Fibroblast of lung (primary cell): ENCODE data around the gene RBL2. TPM values are rescaled to one million over a fixed set of nuclear protein-coding genes. Genes with fewer than 3 reads are reported as not detected.

Source experiments
- DNase-seq, 2 donors: peaks; one replicate each; pipeline versions ENCODE4 v3.0.0 to v3.0.0-alpha.2; 2010; ENCODE audit warnings: low read depth in 2 of 2
- H2AFZ ChIP-seq: 2 replicates; pipeline ENCODE4 v1.5.1; 2012; ENCODE audit warnings: low read length, control low read depth, inconsistent platforms
- H3K27ac ChIP-seq: 2 replicates; pipeline ENCODE4 v1.5.1; 2011; ENCODE audit warnings: low read length, control low read depth; ENCODE audit not compliant: insufficient read depth
- H3K27me3 ChIP-seq: 2 replicates; pipeline ENCODE4 v1.5.1; 2011; ENCODE audit warnings: mild to moderate bottlenecking, low read length; ENCODE audit not compliant: control insufficient read depth, insufficient read depth
- H3K36me3 ChIP-seq: 2 replicates; pipeline ENCODE4 v1.5.1; 2011; ENCODE audit warnings: low read length; ENCODE audit not compliant: control insufficient read depth, insufficient read depth
- H3K4me1 ChIP-seq: 2 replicates; pipeline ENCODE4 v1.5.1; 2011; ENCODE audit warnings: low read length; ENCODE audit not compliant: control insufficient read depth, insufficient read depth; ENCODE audit errors: extremely low read depth
- H3K4me2 ChIP-seq: 2 replicates; pipeline ENCODE4 v1.5.1; 2011; ENCODE audit warnings: low read length, control low read depth; ENCODE audit not compliant: insufficient read depth; ENCODE audit errors: extremely low read depth
- H3K4me3 ChIP-seq, 4 experiments: fragments of 200-600 bp in 1 of 4; sonication (generic) in 1 of 4; replicated peaks in 1 of 4; 2 replicates each; pipeline ENCODE4 v1.5.1; 2011 to 2016; ENCODE audit warnings: low read length in 4 of 4, low read depth in 3 of 4, mild to moderate bottlenecking in 3 of 4, control low read depth in 2 of 4, inconsistent platforms in 1 of 4, mixed read lengths in 1 of 4; ENCODE audit not compliant: insufficient read depth in 1 of 4; ENCODE audit errors: control extremely low read depth in 1 of 4
- H3K79me2 ChIP-seq: 2 replicates; pipeline ENCODE4 v1.5.1; 2012; ENCODE audit warnings: mild to moderate bottlenecking, low read length, inconsistent platforms; ENCODE audit not compliant: control insufficient read depth, insufficient read depth
- H3K9ac ChIP-seq: 2 replicates; pipeline ENCODE4 v1.5.1; 2011; ENCODE audit warnings: mild to moderate bottlenecking, low read length, control low read depth; ENCODE audit not compliant: insufficient read depth
- H3K9me3 ChIP-seq: 2 replicates; pipeline ENCODE4 v1.5.1; 2012; ENCODE audit warnings: low read depth, low read length; ENCODE audit not compliant: control insufficient read depth, insufficient read depth
- H4K20me1 ChIP-seq: 2 replicates; pipeline ENCODE4 v1.5.1; 2011; ENCODE audit warnings: low read length; ENCODE audit not compliant: control insufficient read depth, insufficient read depth; ENCODE audit errors: extremely low read depth
- EZH2 ChIP-seq: IDR thresholded peaks from 2 replicates; pipeline ENCODE4 v1.5.1; 2012; ENCODE audit warnings: low read length, control low read depth, mild to moderate bottlenecking; ENCODE audit errors: missing control alignments
- polyA plus RNA-seq, 2 donors: library from polyadenylated mRNA; depleted of rRNA in 1 of 2; stranded (reverse) in 1 of 2; unstranded in 1 of 2; fragments of >200 nt; gene quantifications; 2 replicates each; pipeline ENCODE4 v1.2.1, GENCODE V29; 2011 to 2012; ENCODE audit warnings: missing spikeins in 1 of 2
- total RNA-seq: library from RNA; depleted of rRNA; stranded (reverse); fragments of >200 nt; gene quantifications from 2 replicates; pipeline ENCODE4 v1.2.1, GENCODE V29; 2014
- TF ChIP-seq, protein P1 (sequence below), 2 donors: IDR thresholded peaks in 1 of 2; conservative IDR thresholded peaks in 1 of 2; 1 replicate in 1 of 2; 2 replicates in 1 of 2; pipeline ENCODE4 v1.5.1; 2011 to 2012; ENCODE audit warnings: low read length in 2 of 2, control low read depth in 1 of 2, inconsistent platforms in 1 of 2, low read depth in 1 of 2, mild to moderate bottlenecking in 1 of 2

RBL2 gene
- total and polyA plus RNA-seq, 2 donors (not counting 1 experiment from before 2014, with no cell fraction given) = 47.7 to 48.2 TPM

DNA sequence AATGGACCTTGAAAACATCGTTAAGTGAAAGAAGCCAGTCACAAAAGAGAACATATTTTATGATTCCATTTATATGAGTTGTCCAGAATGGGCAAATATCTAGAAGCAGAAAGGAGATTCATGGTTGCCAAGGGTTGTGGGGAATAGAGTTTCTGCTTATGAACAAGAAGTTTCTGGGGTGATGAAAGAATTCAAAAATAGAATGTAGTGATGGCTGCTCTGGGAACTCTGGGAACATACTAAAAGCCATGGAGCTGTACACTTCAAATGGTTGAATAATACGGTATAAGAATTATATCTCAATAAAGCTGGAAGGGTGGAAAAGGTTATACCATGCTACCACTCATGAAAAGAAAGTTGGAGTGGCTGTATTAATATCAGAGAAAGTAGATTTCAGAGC lies 50.3 kb downstream of the RBL2 start:
- Histone ChIP-seq H3K36me3 (no peaks in the 10 kb centered on the region), H3K79me2 (no peaks in the 10 kb centered on the region), H3K4me2 (no peak overlapping the region), H3K27ac (no peak overlapping the region), H3K9me3 (no peaks in the 10 kb centered on the region), H4K20me1 (no peaks in the 10 kb centered on the region), H2AFZ (no peak overlapping the region), H3K9ac (no peak overlapping the region), H3K27me3 (no peaks in the 10 kb centered on the region), H3K4me1 (no peaks in the 10 kb centered on the region), H3K4me3 (no peak overlapping the region)
- DNase-seq = no peak
- TF ChIP-seq EZH2 = no peak
- TF ChIP-seq, protein P1, sequence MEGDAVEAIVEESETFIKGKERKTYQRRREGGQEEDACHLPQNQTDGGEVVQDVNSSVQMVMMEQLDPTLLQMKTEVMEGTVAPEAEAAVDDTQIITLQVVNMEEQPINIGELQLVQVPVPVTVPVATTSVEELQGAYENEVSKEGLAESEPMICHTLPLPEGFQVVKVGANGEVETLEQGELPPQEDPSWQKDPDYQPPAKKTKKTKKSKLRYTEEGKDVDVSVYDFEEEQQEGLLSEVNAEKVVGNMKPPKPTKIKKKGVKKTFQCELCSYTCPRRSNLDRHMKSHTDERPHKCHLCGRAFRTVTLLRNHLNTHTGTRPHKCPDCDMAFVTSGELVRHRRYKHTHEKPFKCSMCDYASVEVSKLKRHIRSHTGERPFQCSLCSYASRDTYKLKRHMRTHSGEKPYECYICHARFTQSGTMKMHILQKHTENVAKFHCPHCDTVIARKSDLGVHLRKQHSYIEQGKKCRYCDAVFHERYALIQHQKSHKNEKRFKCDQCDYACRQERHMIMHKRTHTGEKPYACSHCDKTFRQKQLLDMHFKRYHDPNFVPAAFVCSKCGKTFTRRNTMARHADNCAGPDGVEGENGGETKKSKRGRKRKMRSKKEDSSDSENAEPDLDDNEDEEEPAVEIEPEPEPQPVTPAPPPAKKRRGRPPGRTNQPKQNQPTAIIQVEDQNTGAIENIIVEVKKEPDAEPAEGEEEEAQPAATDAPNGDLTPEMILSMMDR (conservative IDR thresholded peaks at IDR 0.05 in 1 of 2, IDR thresholded peaks at IDR 0.05 in 1 of 2; ENCODE audit: low read depth in 1 of 2, low read length in 2 of 2) = no peak

DNA sequence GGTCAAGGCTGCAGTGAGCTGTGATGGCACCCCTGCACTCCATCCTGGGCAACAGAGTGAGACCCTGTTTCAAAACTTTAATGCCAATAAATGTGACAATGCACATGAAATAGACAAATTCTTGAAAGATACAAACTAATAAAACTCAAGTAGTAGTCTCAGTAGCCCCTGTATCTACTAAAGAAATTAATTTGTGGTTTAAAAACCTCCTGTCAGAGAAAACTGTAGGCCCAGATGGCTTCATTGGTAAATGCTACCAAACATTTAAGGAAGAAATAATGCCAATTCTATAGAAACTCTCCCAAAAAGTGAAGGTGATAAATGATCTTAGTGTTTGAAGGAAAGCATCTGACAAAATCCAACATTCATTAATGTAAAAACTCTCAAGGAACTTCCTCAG lies 52.0 kb downstream of the RBL2 start:
- Histone ChIP-seq H3K9me3 (no peaks in the 10 kb centered on the region), H3K9ac (no peak overlapping the region), H2AFZ (no peak overlapping the region), H3K4me3 (no peak overlapping the region), H3K79me2 (no peaks in the 10 kb centered on the region), H3K4me2 (no peak overlapping the region), H3K27me3 (no peaks in the 10 kb centered on the region), H4K20me1 (no peaks in the 10 kb centered on the region), H3K36me3 (peaks cover 4% of the 10 kb centered on the region), H3K27ac (no peak overlapping the region), H3K4me1 (no peaks in the 10 kb centered on the region)
- no peak for DNase-seq
- TF ChIP-seq, protein P1 (conservative IDR thresholded peaks at IDR 0.05 in 1 of 2, IDR thresholded peaks at IDR 0.05 in 1 of 2; ENCODE audit: low read depth in 1 of 2, low read length in 2 of 2) = no peak
- no peak for TF ChIP-seq EZH2

DNA sequence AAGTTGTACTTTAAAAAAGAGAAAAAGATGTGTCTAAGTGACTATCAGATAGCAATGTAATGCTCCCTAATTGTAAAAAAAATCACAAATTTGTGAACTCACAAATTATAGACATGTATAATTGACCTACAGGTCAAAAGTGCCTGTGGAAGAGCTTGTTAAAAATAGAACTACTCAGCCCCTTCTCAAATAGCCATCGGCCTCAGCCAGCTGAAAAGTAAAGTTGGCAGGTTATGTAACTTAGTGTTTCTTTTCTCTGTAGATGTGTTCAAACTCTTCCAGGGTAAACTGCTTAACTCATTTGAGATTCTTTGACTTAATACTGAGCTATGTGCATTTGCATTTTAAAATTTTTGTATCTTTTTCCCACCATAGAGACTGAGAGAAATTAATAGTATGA lies 55.5 kb downstream of the RBL2 start:
- Histone ChIP-seq H2AFZ (no peak overlapping the region), H3K79me2 (no peaks in the 10 kb centered on the region), H3K4me2 (no peak overlapping the region), H3K9ac (no peak overlapping the region), H3K27ac (no peak overlapping the region), H3K4me3 (no peak overlapping the region), H3K27me3 (no peaks in the 10 kb centered on the region), H4K20me1 (no peaks in the 10 kb centered on the region), H3K9me3 (no peaks in the 10 kb centered on the region), H3K4me1 (no peaks in the 10 kb centered on the region), H3K36me3 (peaks cover 5% of the 10 kb centered on the region)
- no peak for DNase-seq
- TF ChIP-seq EZH2 = no peak
